ENCODE data around the gene PCDHGA6. TPM values are rescaled to one million over a fixed set of nuclear protein-coding genes. Genes with fewer than 3 reads are reported as not detected.
A peak's percentile ranks its signal among the peaks of the same experiment; 100 is the strongest.
"Not testable (repeated sequence)": the region's sequence is repeated elsewhere in the genome, so short reads cannot be mapped to it uniquely, and the experiment has no call there.

The PCDHGA6 gene
- total RNA-seq, 4 donors from 2014 or later = 3.0 to 6.9 (median 4.6) TPM

DNA sequence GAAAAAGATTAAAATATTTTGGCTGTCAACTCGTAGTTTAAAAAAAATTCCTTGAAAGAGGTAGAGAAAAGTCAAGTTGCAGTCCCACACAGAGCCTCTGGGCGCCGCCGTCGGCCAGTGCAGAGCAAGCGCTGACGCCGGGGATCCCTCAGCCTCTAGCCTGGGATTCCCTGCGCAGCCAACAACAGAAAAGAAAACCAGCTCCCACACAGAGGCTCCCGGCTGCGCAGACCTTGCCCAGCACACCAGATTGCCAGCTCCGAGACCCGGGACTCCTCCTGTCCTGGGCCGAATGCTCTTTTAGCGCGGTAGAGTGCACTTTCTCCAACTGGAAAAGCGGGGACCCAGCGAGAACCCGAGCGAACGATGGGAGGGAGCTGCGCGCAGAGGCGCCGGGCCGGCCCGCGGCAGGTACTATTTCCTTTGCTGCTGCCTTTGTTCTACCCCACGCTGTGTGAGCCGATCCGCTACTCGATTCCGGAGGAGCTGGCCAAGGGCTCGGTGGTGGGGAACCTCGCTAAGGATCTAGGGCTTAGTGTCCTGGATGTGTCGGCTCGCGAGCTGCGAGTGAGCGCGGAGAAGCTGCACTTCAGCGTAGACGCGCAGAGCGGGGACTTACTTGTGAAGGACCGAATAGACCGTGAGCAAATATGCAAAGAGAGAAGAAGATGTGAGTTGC, 43.9 kb downstream of the PCDHGA6 start, which contains the start of gene PCDHGB7:
Gene PCDHGB7 (plus strand): TSS at position 184 of the 679 bp plus-strand sequence. CDS start 183 bp downstream, at position 367.
- TF ChIP-seq, protein P1, sequence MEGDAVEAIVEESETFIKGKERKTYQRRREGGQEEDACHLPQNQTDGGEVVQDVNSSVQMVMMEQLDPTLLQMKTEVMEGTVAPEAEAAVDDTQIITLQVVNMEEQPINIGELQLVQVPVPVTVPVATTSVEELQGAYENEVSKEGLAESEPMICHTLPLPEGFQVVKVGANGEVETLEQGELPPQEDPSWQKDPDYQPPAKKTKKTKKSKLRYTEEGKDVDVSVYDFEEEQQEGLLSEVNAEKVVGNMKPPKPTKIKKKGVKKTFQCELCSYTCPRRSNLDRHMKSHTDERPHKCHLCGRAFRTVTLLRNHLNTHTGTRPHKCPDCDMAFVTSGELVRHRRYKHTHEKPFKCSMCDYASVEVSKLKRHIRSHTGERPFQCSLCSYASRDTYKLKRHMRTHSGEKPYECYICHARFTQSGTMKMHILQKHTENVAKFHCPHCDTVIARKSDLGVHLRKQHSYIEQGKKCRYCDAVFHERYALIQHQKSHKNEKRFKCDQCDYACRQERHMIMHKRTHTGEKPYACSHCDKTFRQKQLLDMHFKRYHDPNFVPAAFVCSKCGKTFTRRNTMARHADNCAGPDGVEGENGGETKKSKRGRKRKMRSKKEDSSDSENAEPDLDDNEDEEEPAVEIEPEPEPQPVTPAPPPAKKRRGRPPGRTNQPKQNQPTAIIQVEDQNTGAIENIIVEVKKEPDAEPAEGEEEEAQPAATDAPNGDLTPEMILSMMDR (IDR thresholded peaks at IDR 0.05) = peak in 1 of 3 donors; percentile 23
- peak; percentile 70 for ATAC-seq (ENCODE audit: low FRiP score)
- not testable (repeated sequence) for DNase-seq (ENCODE audit: low spot score)

DNA sequence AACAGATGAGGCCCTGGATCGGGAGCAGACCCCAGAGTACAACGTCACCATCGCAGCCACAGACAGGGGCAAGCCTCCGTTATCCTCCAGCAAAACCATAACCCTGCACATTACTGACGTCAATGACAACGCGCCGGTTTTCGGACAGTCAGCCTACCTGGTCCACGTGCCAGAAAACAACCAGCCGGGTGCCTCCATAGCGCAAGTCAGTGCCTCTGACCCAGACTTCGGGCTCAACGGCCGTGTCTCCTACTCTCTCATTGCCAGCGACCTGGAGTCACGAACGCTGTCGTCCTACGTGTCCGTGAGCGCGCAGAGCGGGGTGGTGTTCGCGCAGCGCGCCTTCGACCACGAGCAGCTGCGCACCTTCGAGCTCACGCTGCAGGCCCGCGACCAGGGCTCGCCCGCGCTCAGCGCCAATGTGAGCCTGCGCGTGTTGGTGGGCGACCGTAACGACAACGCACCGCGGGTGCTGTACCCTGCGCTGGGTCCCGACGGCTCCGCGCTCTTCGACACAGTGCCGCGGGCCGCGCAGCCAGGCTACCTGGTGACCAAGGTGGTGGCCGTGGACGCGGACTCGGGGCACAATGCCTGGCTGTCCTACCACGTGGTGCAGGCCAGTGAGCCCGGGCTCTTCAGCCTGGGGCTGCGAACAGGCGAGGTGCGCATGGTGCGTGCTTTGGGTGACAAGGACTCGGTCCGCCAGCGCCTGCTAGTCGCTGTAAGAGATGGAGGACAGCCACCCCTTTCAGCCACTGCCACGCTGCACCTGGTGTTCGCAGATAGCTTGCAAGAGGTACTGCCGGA, 45.6 kb downstream of the PCDHGA6 start:
- ATAC-seq (ENCODE audit: low FRiP score) (no peak), DNase-seq (ENCODE audit: low spot score) (no peak)

DNA sequence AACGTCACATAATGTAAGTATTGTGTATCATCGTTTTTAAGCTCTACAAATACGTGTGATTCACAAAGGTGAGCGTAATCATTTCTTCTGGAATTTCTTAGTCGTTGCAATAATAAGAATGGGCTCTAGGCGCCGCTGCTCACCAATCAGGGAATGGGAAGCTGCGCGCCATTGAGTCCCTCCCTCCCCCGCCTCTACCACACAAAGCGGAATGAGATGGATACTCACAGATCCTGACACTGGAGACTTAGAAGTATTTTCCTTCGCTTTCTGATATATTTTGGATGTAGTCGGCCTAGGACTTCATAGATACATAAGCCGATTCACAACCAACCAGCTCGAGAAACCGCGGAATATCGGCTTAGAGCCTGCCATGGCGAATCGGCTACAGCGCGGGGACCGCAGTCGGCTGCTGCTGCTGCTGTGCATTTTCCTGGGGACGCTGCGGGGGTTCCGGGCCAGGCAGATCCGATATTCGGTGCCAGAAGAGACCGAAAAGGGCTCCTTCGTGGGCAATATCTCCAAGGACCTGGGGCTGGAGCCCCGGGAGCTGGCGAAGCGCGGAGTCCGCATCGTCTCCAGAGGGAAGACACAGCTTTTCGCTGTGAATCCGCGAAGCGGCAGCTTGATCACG, 47.3 kb downstream of the PCDHGA6 start, which contains the start of gene PCDHGA11:
Gene PCDHGA11 (plus strand): TSS at position 197 of the 634 bp plus-strand sequence. CDS start 177 bp downstream, at position 374.
- TF ChIP-seq, protein P1 (IDR thresholded peaks at IDR 0.05) = no peak

More for the DNA sequence above, 45.6 kb downstream of the PCDHGA6 start:
- TF ChIP-seq, protein P1 (IDR thresholded peaks at IDR 0.05) = no peak

DNA sequence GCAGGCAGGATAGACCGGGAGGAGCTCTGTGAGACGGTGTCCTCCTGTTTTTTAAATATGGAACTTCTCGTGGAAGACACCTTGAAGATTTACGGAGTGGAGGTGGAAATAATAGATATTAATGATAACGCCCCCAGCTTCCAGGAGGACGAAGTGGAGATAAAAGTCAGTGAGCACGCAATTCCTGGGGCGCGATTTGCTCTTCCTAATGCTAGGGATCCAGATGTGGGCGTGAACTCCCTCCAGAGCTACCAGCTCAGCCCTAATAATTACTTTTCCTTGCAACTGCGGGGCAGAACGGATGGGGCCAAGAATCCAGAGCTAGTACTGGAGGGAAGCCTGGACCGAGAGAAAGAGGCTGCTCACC, 47.8 kb downstream of the PCDHGA6 start:
- DNase-seq (ENCODE audit: low spot score) = no peak
- ATAC-seq (ENCODE audit: low FRiP score) = no peak
- TF ChIP-seq, protein P1 (IDR thresholded peaks at IDR 0.05) = no peak

More for the DNA sequence above, 47.3 kb downstream of the PCDHGA6 start, which contains the start of gene PCDHGA11:
- DNase-seq (ENCODE audit: low spot score) (no peak), ATAC-seq (ENCODE audit: low FRiP score) (no peak)

DNA sequence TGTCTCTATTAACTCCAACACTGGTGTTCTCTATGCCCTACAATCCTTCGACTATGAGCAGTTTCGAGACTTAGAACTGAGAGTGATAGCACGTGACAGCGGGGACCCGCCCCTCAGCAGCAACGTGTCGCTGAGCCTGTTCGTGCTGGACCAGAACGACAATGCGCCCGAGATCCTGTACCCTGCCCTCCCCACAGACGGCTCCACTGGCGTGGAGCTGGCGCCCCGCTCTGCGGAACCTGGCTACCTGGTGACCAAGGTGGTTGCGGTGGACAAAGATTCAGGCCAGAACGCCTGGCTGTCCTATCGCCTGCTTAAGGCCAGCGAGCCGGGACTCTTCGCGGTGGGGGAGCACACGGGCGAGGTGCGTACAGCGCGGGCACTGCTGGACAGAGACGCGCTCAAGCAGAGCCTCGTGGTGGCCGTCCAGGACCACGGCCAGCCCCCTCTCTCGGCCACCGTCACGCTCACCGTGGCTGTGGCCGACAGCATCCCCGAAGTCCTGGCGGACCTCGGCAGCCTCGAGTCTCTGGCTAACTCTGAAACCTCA, 49.1 kb downstream of the PCDHGA6 start:
- no peak for ATAC-seq (ENCODE audit: low FRiP score)
- DNase-seq (ENCODE audit: low spot score) = no peak
- TF ChIP-seq, protein P1 (IDR thresholded peaks at IDR 0.05) = no peak

DNA sequence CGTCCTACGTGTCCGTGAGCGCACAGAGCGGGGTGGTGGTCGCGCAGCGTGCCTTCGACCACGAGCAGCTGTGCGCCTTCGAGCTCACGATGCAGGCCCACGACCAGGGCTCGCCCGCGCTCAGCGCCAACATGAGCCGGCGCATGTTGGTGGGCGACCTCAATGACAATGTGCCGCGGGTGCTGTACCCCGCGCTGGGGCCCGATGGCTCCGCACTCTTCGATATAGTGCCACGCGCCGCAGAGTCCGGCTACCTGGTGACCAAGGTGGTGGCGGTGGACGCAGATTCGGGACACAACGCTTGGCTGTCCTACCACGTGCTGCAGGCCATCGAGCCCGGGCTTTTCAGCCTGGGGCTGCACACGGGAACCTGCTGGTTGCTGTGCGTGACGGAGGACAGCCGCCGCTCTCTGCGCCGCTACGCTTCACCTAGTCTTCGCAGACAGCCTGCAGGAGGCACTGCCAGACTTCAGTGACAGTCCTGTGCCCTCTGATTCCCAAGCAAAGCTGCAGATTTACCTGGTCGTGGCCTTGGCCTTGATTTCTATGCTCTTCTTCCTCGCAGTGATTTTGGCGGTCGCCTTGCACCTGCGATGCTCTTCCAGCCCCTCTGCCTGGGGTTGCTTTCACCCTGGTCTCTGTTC, 54.2 kb downstream of the PCDHGA6 start:
- DNase-seq (ENCODE audit: low spot score) (no peak), ATAC-seq (ENCODE audit: low FRiP score) (no peak)
- TF ChIP-seq, protein P1 (IDR thresholded peaks at IDR 0.05) = no peak

Data from omental fat pad (tissue), 4 donors.